Skeletal muscle tissue (tissue), 4 donors: ENCODE measurements around the gene USP53. TPM values are rescaled to one million over a fixed set of nuclear protein-coding genes. Genes with fewer than 3 reads are reported as not detected.

ENCODE experiments used
- H3K27ac ChIP-seq: one replicate; pipeline ENCODE4 v1.7.0; 2013; ENCODE audit warnings: mild to moderate bottlenecking, low read depth, low read length, inconsistent platforms
- H3K27me3 ChIP-seq, 3 donors: one replicate each; pipeline ENCODE4 v1.7.0; 2013; ENCODE audit warnings: low read length in 3 of 3; ENCODE audit not compliant: control insufficient read depth in 3 of 3, insufficient read depth in 3 of 3
- H3K36me3 ChIP-seq, 3 donors: one replicate each; pipeline ENCODE4 v1.7.0; 2013; ENCODE audit warnings: low read length in 3 of 3; ENCODE audit not compliant: control insufficient read depth in 3 of 3, insufficient read depth in 3 of 3
- H3K4me1 ChIP-seq, 3 donors: one replicate each; pipeline ENCODE4 v1.7.0; 2013; ENCODE audit warnings: low read length in 3 of 3, mild to moderate bottlenecking in 3 of 3; ENCODE audit not compliant: control insufficient read depth in 3 of 3, insufficient read depth in 3 of 3
- H3K4me3 ChIP-seq, 3 donors: one replicate each; pipeline ENCODE4 v1.7.0; 2013; ENCODE audit warnings: low read length in 3 of 3
- H3K9ac ChIP-seq, 3 donors: one replicate each; pipeline ENCODE4 v1.7.0; 2013; ENCODE audit warnings: low read length in 3 of 3, mild to moderate bottlenecking in 3 of 3, moderate library complexity in 2 of 3, low read depth in 1 of 3
- H3K9me3 ChIP-seq, 3 donors: one replicate each; pipeline ENCODE4 v1.7.0; 2013; ENCODE audit warnings: low read length in 3 of 3; ENCODE audit not compliant: control insufficient read depth in 3 of 3
- total RNA-seq: library from RNA; depleted of rRNA; stranded (reverse); fragments of >200 nt; gene quantifications from one replicate; pipeline ENCODE4 v1.2.3, GENCODE V29; 2014
- donor health status: Osteomylitis.

The USP53 gene
- total RNA-seq, 1 donor from 2014 or later, result 13.0 TPM

DNA sequence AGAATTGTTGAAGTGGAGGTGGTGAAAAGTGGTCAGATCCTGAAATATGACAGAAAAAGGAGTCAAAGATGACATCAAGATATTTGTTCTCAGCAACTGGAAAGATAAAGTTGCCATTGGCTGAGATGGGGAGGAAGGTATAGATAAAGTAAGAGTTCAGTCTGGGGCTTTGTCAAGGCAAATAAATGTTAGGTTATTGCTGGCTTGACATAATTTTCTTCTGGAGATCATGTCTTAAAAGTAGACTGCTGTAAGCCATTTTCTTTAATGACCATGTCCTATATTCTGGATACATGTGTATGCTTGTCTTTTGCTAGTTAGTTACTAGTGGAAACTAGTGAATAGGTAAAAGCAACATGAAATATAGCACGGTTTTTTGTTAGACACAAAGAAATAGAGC is 5.6 kb downstream of the USP53 start:
- Histone ChIP-seq H3K4me3 (no peak overlapping the region), H3K9ac (no peak overlapping the region), H3K4me1 (peaks cover 3 to 23% (median 12%) of the 10 kb centered on the region in 3 donors), H3K36me3 (peaks cover 3 to 27% (median 13%) of the 10 kb centered on the region in 3 donors), H3K27me3 (no peaks in the 10 kb centered on the region), H3K9me3 (no peaks in the 10 kb centered on the region), H3K27ac (no peak overlapping the region)

DNA sequence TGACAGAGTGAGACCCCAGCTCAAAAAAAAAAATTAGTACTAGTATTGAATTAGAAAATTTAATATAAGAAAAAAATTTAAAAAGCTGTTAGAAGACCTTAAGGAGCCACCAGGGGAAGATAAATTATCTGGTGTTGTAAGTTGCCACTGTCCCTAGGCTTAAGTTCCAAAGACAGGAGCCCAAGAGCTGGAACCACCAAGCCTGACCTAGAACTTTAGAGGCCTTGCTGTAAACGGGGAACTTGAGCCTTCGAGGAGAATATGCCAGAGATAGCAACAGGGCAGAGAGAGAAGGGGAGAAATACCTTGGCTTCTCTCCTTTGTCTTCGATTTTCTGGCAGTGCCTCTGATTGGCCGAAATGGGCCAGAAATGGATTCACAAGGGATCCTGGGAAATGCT is 8.9 kb downstream of the USP53 start:
- no peak overlapping the region for H3K4me3 ChIP-seq
- no peak overlapping the region for H3K27ac ChIP-seq
- H3K36me3 ChIP-seq, result peaks cover 5 to 32% (median 13%) of the 10 kb centered on the region in 3 donors
- H3K9ac ChIP-seq, result no peak overlapping the region
- H3K9me3 ChIP-seq, result no peaks in the 10 kb centered on the region
- H3K4me1 ChIP-seq, result peaks cover 3 to 19% (median 12%) of the 10 kb centered on the region in 3 donors
- H3K27me3 ChIP-seq, result no peaks in the 10 kb centered on the region

DNA sequence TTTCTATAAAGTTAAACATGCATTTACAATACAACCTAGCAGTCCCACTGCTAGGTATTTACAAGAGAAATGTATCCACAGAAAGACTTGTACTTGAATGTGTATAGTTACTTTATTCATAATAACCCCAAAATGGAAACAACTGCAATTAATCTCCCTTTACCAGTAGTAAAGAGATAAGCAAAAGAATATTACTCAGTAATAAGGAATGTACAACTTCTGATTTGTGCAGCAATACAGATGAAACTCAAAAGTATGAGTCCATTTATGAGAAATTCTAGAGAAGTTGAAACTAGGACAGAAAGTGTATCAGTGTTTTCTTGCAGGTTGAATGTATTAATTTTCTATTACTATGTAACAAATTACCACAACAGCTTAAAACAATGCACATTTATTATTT is 15.2 kb downstream of the USP53 start:
- Histone ChIP-seq H3K27ac (no peak overlapping the region), H3K4me3 (no peak overlapping the region), H3K36me3 (peaks cover 0 to 20% (median 6%) of the 10 kb centered on the region in 3 donors), H3K27me3 (no peaks in the 10 kb centered on the region), H3K9me3 (no peaks in the 10 kb centered on the region), H3K4me1 (peaks cover 0 to 5% (median 3%) of the 10 kb centered on the region in 3 donors), H3K9ac (no peak overlapping the region)

DNA sequence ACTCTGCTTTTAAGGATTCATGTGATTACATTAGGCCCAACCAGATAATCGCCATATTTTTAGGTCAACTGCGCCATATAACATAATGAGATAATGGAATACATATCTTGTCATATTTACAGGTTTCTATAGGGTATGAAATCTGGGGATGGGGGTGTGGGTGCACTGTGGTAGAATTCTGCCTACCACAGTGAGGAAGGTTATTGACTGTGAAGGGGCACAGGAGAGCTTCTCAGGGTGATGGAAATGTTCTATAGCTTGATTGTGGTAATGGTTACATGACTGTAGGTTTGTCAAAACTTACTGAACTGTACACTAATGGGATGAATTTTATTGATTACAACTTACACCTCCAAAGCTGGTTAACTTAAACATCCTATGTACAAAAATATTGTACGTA is 15.9 kb downstream of the USP53 start:
- peaks cover 0 to 15% (median 6%) of the 10 kb centered on the region in 3 donors for H3K36me3 ChIP-seq
- no peak overlapping the region for H3K9ac ChIP-seq
- H3K9me3 ChIP-seq, result no peaks in the 10 kb centered on the region
- H3K27me3 ChIP-seq, result no peaks in the 10 kb centered on the region
- no peak overlapping the region for H3K27ac ChIP-seq
- H3K4me3 ChIP-seq, result no peak overlapping the region
- H3K4me1 ChIP-seq, result peaks cover 0 to 5% (median 3%) of the 10 kb centered on the region in 3 donors

DNA sequence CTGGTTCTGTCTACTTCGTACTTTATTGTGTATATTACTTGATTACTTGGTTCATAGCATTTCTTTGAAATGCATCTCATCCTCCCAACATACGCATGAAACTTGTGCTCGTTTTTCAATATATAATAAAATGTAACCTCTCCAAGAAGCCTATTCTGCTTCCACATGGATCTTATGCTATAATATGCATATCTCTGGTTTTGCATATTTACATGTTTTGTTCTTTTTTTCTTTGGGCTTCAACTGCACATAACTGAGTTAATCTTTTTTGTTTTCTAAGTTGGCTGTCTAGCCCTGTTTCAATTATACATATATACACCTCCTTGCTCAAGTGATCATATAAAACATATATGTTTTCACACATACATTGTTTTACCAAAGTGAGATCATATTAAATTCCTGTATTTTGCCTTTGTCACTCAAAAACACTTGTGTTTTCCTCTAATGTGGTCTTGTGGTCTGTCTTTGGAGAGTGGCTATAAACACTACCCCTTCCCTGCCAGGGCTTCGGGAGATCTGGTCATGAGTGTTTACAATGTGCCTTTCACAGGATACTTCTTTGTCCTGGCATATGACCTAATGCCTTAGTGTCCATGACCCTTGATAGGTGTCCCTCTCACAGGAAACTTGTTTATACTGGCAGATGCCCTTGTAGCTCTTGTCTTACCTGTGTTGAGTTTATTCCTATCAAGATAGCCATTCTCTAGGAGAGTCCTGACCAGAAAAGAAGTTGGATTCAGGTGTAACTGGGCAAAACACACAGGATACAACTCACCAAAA is 17.6 kb downstream of the USP53 start:
- Histone ChIP-seq H3K27me3 (no peaks in the 10 kb centered on the region), H3K9ac (no peak overlapping the region), H3K36me3 (peaks cover 0 to 13% (median 6%) of the 10 kb centered on the region in 3 donors), H3K4me1 (peaks cover 7 to 9% (median 9%) of the 10 kb centered on the region in 3 donors), H3K27ac (no peak overlapping the region), H3K4me3 (no peak overlapping the region), H3K9me3 (no peaks in the 10 kb centered on the region)

DNA sequence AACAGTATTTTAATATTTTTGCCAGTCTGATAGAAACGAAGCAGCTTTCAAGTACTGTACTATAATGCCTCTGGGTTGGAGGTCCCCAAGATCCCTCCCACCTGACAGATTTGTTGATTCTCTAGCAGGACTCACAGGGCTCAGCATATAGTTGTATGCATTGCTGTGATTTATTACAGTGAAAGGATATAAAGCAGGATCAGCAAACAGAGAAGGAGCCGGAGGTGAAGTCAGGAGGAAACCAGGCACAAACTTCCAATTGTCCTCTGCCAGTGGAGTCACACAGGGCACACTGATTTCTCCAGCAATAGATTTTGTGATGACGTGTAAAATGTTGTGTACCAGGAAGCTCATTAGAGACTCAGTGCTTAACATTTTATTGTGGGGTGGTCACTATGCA is 19.0 kb downstream of the USP53 start:
- no peak overlapping the region for H3K9ac ChIP-seq
- H3K36me3 ChIP-seq, result peaks cover 0 to 26% (median 4%) of the 10 kb centered on the region in 3 donors
- H3K4me3 ChIP-seq, result no peak overlapping the region
- H3K4me1 ChIP-seq, result peaks cover 7 to 10% (median 9%) of the 10 kb centered on the region in 3 donors
- no peak overlapping the region for H3K27ac ChIP-seq
- no peaks in the 10 kb centered on the region for H3K9me3 ChIP-seq
- no peaks in the 10 kb centered on the region for H3K27me3 ChIP-seq

DNA sequence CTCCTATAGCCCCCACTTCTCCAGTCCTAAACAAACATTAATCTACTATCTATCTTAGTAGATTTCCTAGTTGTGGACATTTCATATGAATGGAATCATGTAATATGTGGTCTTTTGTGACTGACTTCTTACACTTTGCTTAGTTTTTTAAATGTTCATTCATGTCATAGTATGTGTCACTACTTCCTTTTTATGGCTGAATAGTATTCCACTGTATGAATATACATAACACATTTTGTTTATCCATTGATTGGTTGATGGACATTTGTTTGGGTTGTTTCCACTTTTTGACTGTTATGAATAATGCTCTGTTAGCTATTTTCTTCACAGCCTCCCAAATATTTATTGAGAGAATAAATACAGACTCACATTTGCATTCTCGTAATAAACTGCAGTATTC is 19.8 kb downstream of the USP53 start:
- Histone ChIP-seq H3K4me3 (no peak overlapping the region), H3K9ac (no peak overlapping the region), H3K27me3 (no peaks in the 10 kb centered on the region), H3K27ac (no peak overlapping the region), H3K4me1 (peaks cover 7 to 12% (median 9%) of the 10 kb centered on the region in 3 donors), H3K9me3 (no peaks in the 10 kb centered on the region), H3K36me3 (peaks cover 0 to 30% (median 4%) of the 10 kb centered on the region in 3 donors)

DNA sequence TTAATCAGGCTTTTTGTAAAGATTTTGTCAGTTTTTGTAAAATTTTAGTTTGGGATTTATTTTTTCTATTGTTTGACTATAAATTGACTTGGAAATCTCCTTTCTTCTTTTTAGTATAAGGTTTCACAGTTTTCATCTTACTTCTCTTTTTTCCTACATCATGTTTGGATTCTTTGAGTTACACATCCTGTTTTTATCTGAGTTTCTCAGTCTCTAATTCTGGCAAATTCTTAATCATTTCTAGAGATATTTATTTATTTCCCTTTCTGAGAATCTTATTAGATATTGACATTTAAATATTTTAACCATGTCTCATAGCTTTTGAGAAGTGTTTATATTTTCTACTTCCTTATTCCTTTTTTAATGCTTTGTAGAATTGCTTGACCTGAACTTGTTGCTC is 20.7 kb downstream of the USP53 start:
- Histone ChIP-seq H3K36me3 (peaks cover 4 to 33% (median 4%) of the 10 kb centered on the region in 3 donors), H3K9ac (no peak overlapping the region), H3K27me3 (no peaks in the 10 kb centered on the region), H3K4me3 (no peak overlapping the region), H3K9me3 (no peaks in the 10 kb centered on the region), H3K4me1 (peaks cover 7 to 14% (median 12%) of the 10 kb centered on the region in 3 donors), H3K27ac (no peak overlapping the region)

DNA sequence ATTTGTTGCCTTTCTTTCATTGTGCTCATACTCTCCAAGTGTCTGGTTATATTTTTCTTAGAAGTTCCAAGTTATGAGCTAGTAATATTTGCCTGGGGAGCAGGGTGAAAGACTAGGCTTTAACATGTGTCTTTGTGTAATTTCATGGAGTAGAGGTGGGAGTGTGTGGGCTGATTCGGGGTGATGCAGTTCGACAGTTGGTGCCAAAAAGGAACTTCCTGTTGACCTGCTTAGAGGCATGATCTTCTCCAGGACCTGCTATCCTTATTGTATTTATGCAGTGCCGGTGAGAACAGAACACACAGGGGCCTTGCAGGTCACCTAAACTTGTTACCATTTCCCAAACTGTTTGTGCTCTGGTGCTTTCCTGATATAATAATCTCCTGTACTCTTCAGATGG is 21.2 kb downstream of the USP53 start:
- peaks cover 4 to 35% (median 6%) of the 10 kb centered on the region in 3 donors for H3K36me3 ChIP-seq
- no peak overlapping the region for H3K4me3 ChIP-seq
- no peak overlapping the region for H3K27ac ChIP-seq
- H3K4me1 ChIP-seq, result peaks cover 7 to 14% (median 10%) of the 10 kb centered on the region in 3 donors
- H3K9ac ChIP-seq, result no peak overlapping the region
- no peaks in the 10 kb centered on the region for H3K9me3 ChIP-seq
- no peaks in the 10 kb centered on the region for H3K27me3 ChIP-seq

DNA sequence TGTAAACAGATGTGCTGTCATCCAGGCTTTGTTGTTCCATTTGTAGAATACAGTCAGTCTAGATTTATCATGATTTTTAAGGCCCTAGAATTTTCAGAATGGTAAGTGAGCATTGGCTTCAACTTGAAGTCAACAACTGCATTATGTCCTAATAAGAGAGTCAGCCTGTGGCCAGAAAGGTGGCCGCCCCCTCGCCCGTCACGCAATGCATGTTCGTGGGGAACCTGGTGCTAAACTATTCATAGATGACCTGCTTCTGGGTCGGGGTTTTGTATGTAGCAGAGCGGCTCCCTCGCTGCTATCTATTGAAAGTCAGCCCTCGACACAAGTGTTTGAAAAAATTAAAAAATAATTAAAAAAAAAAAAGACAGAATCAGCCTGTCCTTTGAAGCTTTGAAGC is 24.7 kb downstream of the USP53 start:
- Histone ChIP-seq H3K4me1 (peaks cover 7 to 13% (median 7%) of the 10 kb centered on the region in 3 donors), H3K27me3 (no peaks in the 10 kb centered on the region), H3K9ac (no peak overlapping the region), H3K36me3 (peaks cover 0 to 23% (median 6%) of the 10 kb centered on the region in 3 donors), H3K4me3 (no peak overlapping the region), H3K9me3 (no peaks in the 10 kb centered on the region), H3K27ac (no peak overlapping the region)
